ENCODE measurements around the gene SERINC5.

GRCh38 chr5:80288177-80288576, 32.3 kb upstream of the SERINC5 start:
- no peak for TF ChIP-seq POLR2A (IDR thresholded peaks at IDR 0.05; ENCODE audit: low read depth, low read length)
- no peak for TF ChIP-seq RFX5 (IDR thresholded peaks at IDR 0.05; ENCODE audit: low read depth, low read length)
- TF ChIP-seq, protein P1, sequence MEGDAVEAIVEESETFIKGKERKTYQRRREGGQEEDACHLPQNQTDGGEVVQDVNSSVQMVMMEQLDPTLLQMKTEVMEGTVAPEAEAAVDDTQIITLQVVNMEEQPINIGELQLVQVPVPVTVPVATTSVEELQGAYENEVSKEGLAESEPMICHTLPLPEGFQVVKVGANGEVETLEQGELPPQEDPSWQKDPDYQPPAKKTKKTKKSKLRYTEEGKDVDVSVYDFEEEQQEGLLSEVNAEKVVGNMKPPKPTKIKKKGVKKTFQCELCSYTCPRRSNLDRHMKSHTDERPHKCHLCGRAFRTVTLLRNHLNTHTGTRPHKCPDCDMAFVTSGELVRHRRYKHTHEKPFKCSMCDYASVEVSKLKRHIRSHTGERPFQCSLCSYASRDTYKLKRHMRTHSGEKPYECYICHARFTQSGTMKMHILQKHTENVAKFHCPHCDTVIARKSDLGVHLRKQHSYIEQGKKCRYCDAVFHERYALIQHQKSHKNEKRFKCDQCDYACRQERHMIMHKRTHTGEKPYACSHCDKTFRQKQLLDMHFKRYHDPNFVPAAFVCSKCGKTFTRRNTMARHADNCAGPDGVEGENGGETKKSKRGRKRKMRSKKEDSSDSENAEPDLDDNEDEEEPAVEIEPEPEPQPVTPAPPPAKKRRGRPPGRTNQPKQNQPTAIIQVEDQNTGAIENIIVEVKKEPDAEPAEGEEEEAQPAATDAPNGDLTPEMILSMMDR (conservative IDR thresholded peaks at IDR 0.05; ENCODE audit: low read depth, low read length): no peak
- TF ChIP-seq FOS (IDR thresholded peaks at IDR 0.05; ENCODE audit: low read depth, low read length): no peak
- TF ChIP-seq NFE2L2 (IDR thresholded peaks at IDR 0.05; ENCODE audit: low read depth, low read length): no peak
- TF ChIP-seq USF2 (IDR thresholded peaks at IDR 0.05; ENCODE audit: low read depth, low read length): no peak
- no peak for TF ChIP-seq CHD1 (IDR thresholded peaks at IDR 0.05; ENCODE audit: low read depth, low read length)
- no peak for TF ChIP-seq RAD21 (IDR thresholded peaks at IDR 0.05; ENCODE audit: low read length)
